Endothelial cell of umbilical vein (primary cell): ENCODE data around the gene ECT2. TPM values are rescaled to one million over a fixed set of nuclear protein-coding genes. Genes with fewer than 3 reads are reported as not detected.
"Not testable (repeated sequence)": the region's sequence is repeated elsewhere in the genome, so short reads cannot be mapped to it uniquely, and the experiment has no call there.

ENCODE experiments used
- BruUV-seq: library from RNA; stranded (reverse); fragments of 400-500 nt; replicated peaks from 2 replicates; lab custom pipeline; 2021; lab: Mats Ljungman, UMichigan
- CTCF ChIA-PET: fragments of 300-600, 350-600 bp; sonication (Branson Sonifier 250); formaldehyde crosslinking; loops from one replicate; lab custom pipeline; 2021; ENCODE audit warnings: antibody characterized with exemption, inconsistent platforms; lab: Charles Lee
- POLR2A ChIA-PET: fragments of 300-600, 350-600 bp; sonication (Branson Sonifier 250); formaldehyde crosslinking; loops from one replicate; lab custom pipeline; 2021; ENCODE audit warnings: antibody characterized with exemption, inconsistent platforms; lab: Charles Lee
- DNase-seq: peaks from one replicate; pipeline ENCODE4 v3.0.0-alpha.2; 2011; ENCODE audit warnings: low read depth, low spot score
- FAIRE-seq: peaks from 2 replicates; lab custom pipeline; 2011; peaks lifted over from hg19 to GRCh38; lab: Jason Lieb, UNC
- H2AFZ ChIP-seq: 2 replicates; pipeline ENCODE4 v1.6.0; 2012; ENCODE audit warnings: low read depth, low read length, control low read depth, inconsistent platforms
- H3K27ac ChIP-seq: 2 replicates; pipeline ENCODE4 v1.5.1; 2011; ENCODE audit warnings: low read depth, mild to moderate bottlenecking, control low read depth, low read length, moderate library complexity; ENCODE audit not compliant: insufficient read depth
- H3K27me3 ChIP-seq, 2 experiments: 2 replicates each; pipeline versions ENCODE4 v1.6.0 to v1.6.1; 2011; ENCODE audit warnings: low read length in 2 of 2, mixed read lengths in 1 of 2; ENCODE audit not compliant: control insufficient read depth in 2 of 2, insufficient read depth in 2 of 2
- H3K36me3 ChIP-seq, 2 experiments: 2 replicates in 1 of 2; 3 replicates in 1 of 2; pipeline ENCODE4 v1.5.1; 2011; ENCODE audit warnings: low read length in 2 of 2, mild to moderate bottlenecking in 1 of 2, moderate library complexity in 1 of 2; ENCODE audit not compliant: control insufficient read depth in 2 of 2, insufficient read depth in 2 of 2; ENCODE audit errors: extremely low read depth in 1 of 2
- H3K4me1 ChIP-seq: 3 replicates; pipeline ENCODE4 v1.5.1; 2011; ENCODE audit warnings: mild to moderate bottlenecking, low read length; ENCODE audit not compliant: control insufficient read depth, insufficient read depth; ENCODE audit errors: extremely low read depth
- H3K4me2 ChIP-seq: 2 replicates; pipeline ENCODE4 v1.6.1; 2011; ENCODE audit warnings: low read length, control low read depth, mixed read lengths; ENCODE audit not compliant: insufficient read depth
- H3K4me3 ChIP-seq, 3 experiments: fragments of 200-600 bp in 1 of 3; sonication (generic), shearing (Covaris generic) in 1 of 3; replicated peaks in 1 of 3; 2 replicates each; pipeline ENCODE4 v1.5.1; 2011 to 2016; ENCODE audit warnings: control low read depth in 3 of 3, low read length in 3 of 3, mild to moderate bottlenecking in 2 of 3, inconsistent platforms in 1 of 3, low read depth in 1 of 3, moderate library complexity in 1 of 3; ENCODE audit not compliant: insufficient read depth in 1 of 3
- H3K79me2 ChIP-seq: 2 replicates; pipeline ENCODE4 v1.6.0; 2012; ENCODE audit warnings: low read length, inconsistent platforms; ENCODE audit not compliant: control insufficient read depth, insufficient read depth
- H3K9ac ChIP-seq: replicated peaks from 2 replicates; pipeline ENCODE3; 2011; ENCODE audit warnings: low read length, control low read depth; ENCODE audit not compliant: insufficient read depth; ENCODE audit errors: extremely low read depth
- H3K9me1 ChIP-seq: replicated peaks from 3 replicates; pipeline ENCODE4 v1.6.0; 2011; ENCODE audit warnings: mild to moderate bottlenecking, low read length; ENCODE audit not compliant: control insufficient read depth, insufficient read depth; ENCODE audit errors: extremely low read depth
- H3K9me3 ChIP-seq: replicated peaks from 2 replicates; pipeline ENCODE4 v1.5.1; 2012; ENCODE audit warnings: low read length, inconsistent platforms; ENCODE audit not compliant: control insufficient read depth, insufficient read depth
- H4K20me1 ChIP-seq: replicated peaks from 2 replicates; pipeline ENCODE3; 2011; ENCODE audit warnings: mild to moderate bottlenecking, low read length; ENCODE audit not compliant: control insufficient read depth, insufficient read depth; ENCODE audit errors: extremely low read depth
- EZH2 ChIP-seq: IDR thresholded peaks from 2 replicates; pipeline ENCODE4 v1.6.1; 2012; ENCODE audit warnings: borderline replicate concordance, low read depth, mild to moderate bottlenecking, moderate library complexity, low read length, inconsistent platforms; ENCODE audit not compliant: severe bottlenecking
- FOS ChIP-seq: IDR thresholded peaks from 2 replicates; pipeline ENCODE4 v1.6.1; 2011; ENCODE audit warnings: mild to moderate bottlenecking, low read length, moderate library complexity, borderline replicate concordance; ENCODE audit not compliant: insufficient read depth
- GATA2 ChIP-seq: IDR thresholded peaks from 2 replicates; pipeline ENCODE4 v1.7.0; 2011; ENCODE audit warnings: low read depth, mild to moderate bottlenecking, moderate library complexity, mixed read lengths, low read length; ENCODE audit not compliant: insufficient read length, insufficient read depth
- JUN ChIP-seq: IDR thresholded peaks from 2 replicates; pipeline ENCODE4 v1.6.1; 2011; ENCODE audit warnings: borderline replicate concordance, low read depth; ENCODE audit not compliant: insufficient read length, insufficient read depth
- MYC ChIP-seq: IDR thresholded peaks from one replicate; pipeline ENCODE4 v1.6.1; 2011; ENCODE audit warnings: mild to moderate bottlenecking, low read depth, low read length
- POLR2A ChIP-seq: IDR thresholded peaks from 2 replicates; pipeline ENCODE4 v1.6.1; 2012; ENCODE audit warnings: low read depth, mild to moderate bottlenecking, control low read depth, low read length
- POLR2AphosphoS5 ChIP-seq: IDR thresholded peaks from 2 replicates; pipeline ENCODE4 v1.6.1; 2012; ENCODE audit warnings: low read depth, mild to moderate bottlenecking, control low read depth, low read length, moderate library complexity; ENCODE audit not compliant: insufficient read depth
- dilution Hi-C: fragments of 300-500 bp; cut with MboI; formaldehyde crosslinking; loops from one replicate; pipeline ENCODE4 v1.15.0; 2019; ENCODE audit warnings: low sequenced_read_pairs; ENCODE audit not compliant: extremely low pct_ligation_motif_present
- intact Hi-C: fragments of 100-400 bp; cut with micrococcal nuclease; formaldehyde crosslinking; loops from one replicate; pipeline ENCODE4 v1.10.0; 2022
- polyA plus RNA-seq, 4 experiments: library from polyadenylated mRNA; depleted of rRNA in 3 of 4; stranded (reverse) in 3 of 4; unstranded in 1 of 4; fragments of >200 nt; gene quantifications; 2 replicates each; pipeline versions ENCODE4 v1.2.1 to v1.2.3, GENCODE V29; 2011 to 2012; ENCODE audit warnings: missing spikeins in 1 of 4
- total RNA-seq: library from RNA; stranded (reverse); gene quantifications from 2 replicates; pipeline ENCODE4 v1.2.3, GENCODE V29; 2021
- TF ChIP-seq, protein P1 (sequence below): IDR thresholded peaks from 2 replicates; pipeline ENCODE4 v1.6.1; 2011; ENCODE audit not compliant: insufficient read depth, insufficient read length
- TF ChIP-seq, protein P2 (sequence below), 2 donors: IDR thresholded peaks; 1 replicate in 1 of 2; 2 replicates in 1 of 2; pipeline ENCODE4 v1.5.1; 2011; ENCODE audit warnings: low read length in 2 of 2, mild to moderate bottlenecking in 2 of 2, moderate library complexity in 2 of 2, control low read depth in 1 of 2, inconsistent platforms in 1 of 2, low read depth in 1 of 2; ENCODE audit not compliant: insufficient read depth in 1 of 2; ENCODE audit errors: extremely low read depth in 1 of 2

ECT2 gene
- total and polyA plus RNA-seq, 2 donors (not counting 3 experiments of a cell fraction or from before 2014, with no cell fraction given), result 10.3 to 47.5 TPM

DNA sequence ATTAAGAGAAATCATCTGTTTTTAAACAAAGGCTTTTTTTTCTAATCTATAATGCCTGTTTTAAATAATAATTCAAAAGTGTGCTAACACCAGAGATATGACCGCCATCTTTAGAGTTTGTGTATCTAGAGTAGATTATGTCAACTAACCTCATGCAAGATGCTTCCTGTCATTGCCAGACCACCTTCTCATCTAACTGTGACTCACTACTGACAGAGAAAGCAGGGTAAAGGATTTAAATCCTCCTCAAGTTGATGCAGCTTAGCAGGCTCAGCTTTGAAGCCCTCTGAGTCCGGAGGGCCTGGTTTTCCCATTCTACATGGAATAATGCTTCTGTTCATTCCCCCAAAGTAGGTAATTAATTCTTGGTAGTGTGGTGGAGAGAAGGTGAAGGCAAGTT lies 108.5 kb downstream of the ECT2 start:
- Histone ChIP-seq H3K4me2 (peak overlapping the region; percentile 16), H3K9me3 (no peaks in the 10 kb centered on the region), H3K9me1 (no peaks in the 10 kb centered on the region), H3K36me3 (no peaks in the 10 kb centered on the region), H3K4me1 (peaks cover 39% of the 10 kb centered on the region), H3K27me3 (no peaks in the 10 kb centered on the region), H3K9ac (no peak overlapping the region), H3K4me3 (no peak overlapping the region), H2AFZ (peak overlapping the region; percentile 49), H4K20me1 (no peaks in the 10 kb centered on the region), H3K27ac (peak overlapping the region; percentile 43), H3K79me2 (no peaks in the 10 kb centered on the region)
- intact Hi-C loops (no loop called here), dilution Hi-C loops (no loop called here)
- no peak for TF ChIP-seq EZH2
- TF ChIP-seq POLR2AphosphoS5, result no peak
- TF ChIP-seq, protein P1, sequence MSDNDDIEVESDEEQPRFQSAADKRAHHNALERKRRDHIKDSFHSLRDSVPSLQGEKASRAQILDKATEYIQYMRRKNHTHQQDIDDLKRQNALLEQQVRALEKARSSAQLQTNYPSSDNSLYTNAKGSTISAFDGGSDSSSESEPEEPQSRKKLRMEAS, result no peak
- TF ChIP-seq GATA2, result no peak
- TF ChIP-seq MYC, result no peak
- TF ChIP-seq POLR2A, result no peak
- TF ChIP-seq FOS, result peak; percentile 76
- TF ChIP-seq, protein P2, sequence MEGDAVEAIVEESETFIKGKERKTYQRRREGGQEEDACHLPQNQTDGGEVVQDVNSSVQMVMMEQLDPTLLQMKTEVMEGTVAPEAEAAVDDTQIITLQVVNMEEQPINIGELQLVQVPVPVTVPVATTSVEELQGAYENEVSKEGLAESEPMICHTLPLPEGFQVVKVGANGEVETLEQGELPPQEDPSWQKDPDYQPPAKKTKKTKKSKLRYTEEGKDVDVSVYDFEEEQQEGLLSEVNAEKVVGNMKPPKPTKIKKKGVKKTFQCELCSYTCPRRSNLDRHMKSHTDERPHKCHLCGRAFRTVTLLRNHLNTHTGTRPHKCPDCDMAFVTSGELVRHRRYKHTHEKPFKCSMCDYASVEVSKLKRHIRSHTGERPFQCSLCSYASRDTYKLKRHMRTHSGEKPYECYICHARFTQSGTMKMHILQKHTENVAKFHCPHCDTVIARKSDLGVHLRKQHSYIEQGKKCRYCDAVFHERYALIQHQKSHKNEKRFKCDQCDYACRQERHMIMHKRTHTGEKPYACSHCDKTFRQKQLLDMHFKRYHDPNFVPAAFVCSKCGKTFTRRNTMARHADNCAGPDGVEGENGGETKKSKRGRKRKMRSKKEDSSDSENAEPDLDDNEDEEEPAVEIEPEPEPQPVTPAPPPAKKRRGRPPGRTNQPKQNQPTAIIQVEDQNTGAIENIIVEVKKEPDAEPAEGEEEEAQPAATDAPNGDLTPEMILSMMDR (IDR thresholded peaks at IDR 0.05; ENCODE audit: extremely low read depth in 1 of 2, insufficient read depth in 1 of 2, low read depth in 1 of 2, low read length in 2 of 2), result no peak
- TF ChIP-seq JUN, result peak; percentile 43
- no TSS peak for BruUV-seq
- no peak for FAIRE-seq
- ChIA-PET CTCF (interaction anchor here (1.7 kb wide), 1 partner anchor 12 kb away, joined by 4 read pairs; no protein-coding TSS in a partner anchor), POLR2A (no interaction called here)
- peak; percentile 69 for DNase-seq

DNA sequence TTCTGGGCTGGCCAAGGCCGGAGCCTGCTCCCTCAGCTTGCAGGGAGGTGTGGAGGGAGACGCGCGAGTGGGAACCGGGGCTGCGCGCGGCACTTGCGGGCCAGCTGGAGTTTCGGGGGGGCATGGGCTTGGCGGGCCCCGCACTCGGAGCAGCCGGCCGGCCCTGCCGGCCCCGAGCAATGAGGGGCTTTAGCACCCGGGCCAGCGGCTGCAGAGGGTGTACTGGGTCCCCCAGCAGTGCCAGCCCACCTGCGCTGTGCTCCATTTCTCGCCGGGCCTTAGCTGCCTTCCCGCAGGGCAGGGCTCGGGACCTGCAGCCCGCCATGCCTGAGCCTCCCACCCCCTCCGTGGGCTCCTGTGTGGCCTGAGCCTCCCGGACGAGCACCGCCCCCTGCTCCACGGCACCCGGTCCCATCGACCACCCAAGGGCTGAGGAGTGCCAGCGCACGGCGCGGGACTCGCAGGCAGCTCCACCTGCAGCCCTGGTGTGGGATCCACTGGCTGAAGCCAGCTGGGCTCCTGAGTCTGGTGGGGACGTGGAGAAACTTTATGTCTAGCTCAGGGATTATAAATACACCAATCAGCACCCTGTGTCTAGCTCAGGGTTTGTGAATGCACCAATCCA lies 116.3 kb downstream of the ECT2 start:
- H3K27me3 ChIP-seq, H3K4me3 ChIP-seq, H3K9me3 ChIP-seq, H3K79me2 ChIP-seq, DNase-seq, POLR2A ChIA-PET, H3K9ac ChIP-seq, BruUV-seq, H3K27ac ChIP-seq, dilution Hi-C loops, H3K9me1 ChIP-seq, H2AFZ ChIP-seq, H3K4me2 ChIP-seq, H3K36me3 ChIP-seq, H4K20me1 ChIP-seq, intact Hi-C loops, FAIRE-seq: not testable (repeated sequence)
- CTCF ChIA-PET, result interaction anchor here (1.1 to 1.4 kb wide), 2 partner anchors 9 to 10 kb away, joined by 3 to 4 read pairs; no protein-coding TSS in a partner anchor
- peaks cover 25% of the 10 kb centered on the region for H3K4me1 ChIP-seq
